ENCODE data around the gene SLC29A3.

Gene SLC29A3

DNA sequence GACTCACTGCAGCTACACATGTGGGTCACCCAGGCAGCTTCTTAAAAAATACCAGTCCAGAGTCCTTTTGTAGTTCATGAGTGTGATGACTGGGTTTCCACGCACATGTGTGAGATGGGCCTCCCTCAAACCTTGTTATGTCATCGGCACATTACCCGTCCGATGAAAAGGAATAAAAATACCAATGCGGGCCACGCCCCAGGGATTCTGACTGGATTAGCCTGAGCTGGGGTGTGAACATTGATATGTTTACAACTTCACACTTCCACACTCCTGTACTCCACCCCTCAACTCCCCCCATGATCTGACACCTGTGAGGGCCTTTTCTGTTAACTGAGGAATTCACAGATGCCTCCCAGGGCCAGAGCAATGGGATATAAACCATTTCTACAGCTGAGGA is 6.2 kb downstream of the SLC29A3 start:
- DNase-seq, result no peak

DNA sequence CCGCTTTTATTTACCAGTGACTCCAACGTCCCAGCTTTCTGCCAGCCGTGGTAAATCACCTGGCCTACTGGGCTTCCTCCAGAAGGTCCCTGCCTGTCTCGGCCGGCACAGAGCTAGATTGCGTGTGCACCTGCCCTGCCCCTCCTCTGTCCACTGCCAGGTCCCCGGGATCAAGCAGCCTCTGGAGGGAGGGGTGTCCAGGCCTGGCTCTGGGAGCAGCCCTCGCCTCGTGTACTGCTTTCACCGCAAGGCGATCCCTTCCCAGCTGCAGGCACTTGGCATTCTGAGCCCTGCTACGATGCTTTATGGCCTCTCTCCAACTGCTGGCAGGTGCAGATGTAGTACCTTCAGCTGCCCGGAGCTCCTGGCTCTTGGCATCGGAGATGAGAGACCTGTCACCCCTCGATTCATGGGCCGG is 7.4 kb downstream of the SLC29A3 start:
- no peak for DNase-seq

DNA sequence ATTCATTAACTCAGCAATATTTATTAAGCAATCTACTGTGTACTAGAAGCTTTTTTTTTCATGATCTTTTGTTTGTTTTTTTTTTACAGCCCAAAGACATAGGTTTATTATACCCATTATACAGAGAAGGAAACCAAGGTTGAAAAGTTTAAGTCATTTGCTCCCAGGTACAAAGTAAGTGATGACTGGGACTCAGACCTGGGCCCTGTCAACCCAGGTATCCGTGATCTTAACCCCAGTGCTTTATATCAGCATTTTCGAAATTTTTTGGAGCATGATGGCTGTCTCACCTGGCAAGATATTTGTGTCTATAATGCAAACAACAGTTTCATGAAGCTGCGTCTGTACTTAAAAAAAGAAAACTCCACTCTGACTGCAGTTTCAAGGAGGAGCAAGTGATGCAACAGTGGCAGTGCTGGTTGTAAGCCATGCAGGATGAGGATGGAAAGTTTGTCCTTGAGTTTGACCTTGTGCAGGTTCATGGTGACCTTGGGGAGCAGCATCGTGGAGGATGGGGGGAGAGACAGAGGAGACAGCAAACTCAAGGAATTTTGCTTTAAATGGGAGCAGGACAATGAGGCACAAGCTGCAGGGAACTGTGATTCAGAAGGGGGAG is 11.8 kb downstream of the SLC29A3 start:
- no peak for DNase-seq

GRCh38 chr10:71331736-71332135 is 12.7 kb downstream of the SLC29A3 start:
- DNase-seq, result no peak

DNA sequence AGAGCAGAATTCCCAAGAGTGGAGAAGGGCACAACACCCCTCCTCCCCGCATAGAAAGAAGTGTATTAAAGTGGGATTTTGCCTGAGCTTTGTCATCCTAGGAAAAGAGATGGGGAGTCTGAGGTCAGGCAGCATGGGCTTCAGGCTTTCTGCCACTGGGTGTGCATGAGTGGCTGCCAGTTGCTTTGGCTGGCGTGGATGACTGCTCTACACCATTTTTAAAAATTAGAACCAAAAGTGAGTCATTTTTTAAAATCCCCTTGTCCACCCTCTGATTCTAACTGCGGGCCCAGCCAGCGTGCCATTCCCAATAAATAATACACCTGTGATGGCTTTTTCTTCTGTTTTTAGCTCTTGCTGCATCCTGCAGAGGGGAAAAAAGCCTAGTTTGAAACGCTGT is 13.4 kb downstream of the SLC29A3 start:
- no peak for DNase-seq

- no peak for DNase-seq
These were observed 14.2 kb downstream of the SLC29A3 start for GRCh38 chr10:71333129-71333887.

DNA sequence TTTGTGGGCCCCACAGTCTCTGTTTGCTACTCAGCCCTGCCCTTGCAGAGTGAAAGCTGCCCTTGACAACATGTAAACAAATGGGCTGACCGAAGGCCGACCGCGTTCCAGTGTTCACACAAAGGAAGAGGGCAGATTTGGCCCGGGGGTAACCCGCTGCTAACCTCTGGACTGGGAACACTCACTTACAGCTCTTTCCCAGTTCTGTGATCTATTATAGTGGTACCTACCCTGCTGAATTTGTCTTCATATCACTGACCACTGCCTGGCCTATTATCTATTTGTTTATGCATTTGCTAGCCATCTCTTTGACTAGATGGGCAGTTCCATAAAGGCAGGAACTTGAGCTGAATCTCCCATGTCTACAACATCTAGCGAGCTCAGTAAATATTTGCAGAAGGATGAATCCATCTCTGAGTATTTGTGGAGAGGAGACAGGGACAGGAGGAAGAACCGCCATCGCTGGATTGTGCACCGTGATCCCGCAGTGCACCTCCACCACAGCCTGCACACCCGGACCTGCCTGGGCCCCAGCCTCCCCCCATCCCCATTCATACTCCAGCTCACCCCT is 15.2 kb downstream of the SLC29A3 start:
- no peak for DNase-seq

DNA sequence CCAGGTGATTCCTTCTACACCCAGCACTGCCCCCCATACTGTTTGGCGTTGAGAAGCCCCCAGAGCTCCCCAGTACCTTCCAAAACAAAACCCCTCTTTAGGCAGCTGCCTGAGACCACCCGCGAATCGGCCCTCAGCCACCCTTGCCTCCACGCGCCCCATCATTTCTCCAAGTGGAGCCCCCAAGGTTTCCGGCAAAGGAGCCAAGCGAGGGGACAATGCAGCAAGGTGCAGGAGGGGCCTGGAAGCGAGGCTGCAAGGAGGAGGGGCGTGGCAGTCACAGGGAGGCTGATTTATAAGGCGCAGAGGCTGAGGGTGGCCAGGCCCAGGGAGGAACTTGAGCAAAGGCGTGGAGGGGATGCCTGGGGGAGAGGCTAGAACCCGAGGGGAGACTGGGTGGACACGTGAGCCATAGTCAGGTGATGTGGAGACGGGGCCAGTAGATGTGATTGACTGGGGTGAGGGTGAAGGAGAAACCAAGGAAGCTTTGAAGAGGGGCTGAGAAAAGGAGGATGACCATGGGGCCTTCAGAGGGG is 16.2 kb downstream of the SLC29A3 start:
- no peak for DNase-seq

- no peak for DNase-seq
These were observed 17.6 kb downstream of the SLC29A3 start for GRCh38 chr10:71336632-71337031.

- DNase-seq, result no peak
These were observed 18.2 kb downstream of the SLC29A3 start for GRCh38 chr10:71337219-71337701.

DNA sequence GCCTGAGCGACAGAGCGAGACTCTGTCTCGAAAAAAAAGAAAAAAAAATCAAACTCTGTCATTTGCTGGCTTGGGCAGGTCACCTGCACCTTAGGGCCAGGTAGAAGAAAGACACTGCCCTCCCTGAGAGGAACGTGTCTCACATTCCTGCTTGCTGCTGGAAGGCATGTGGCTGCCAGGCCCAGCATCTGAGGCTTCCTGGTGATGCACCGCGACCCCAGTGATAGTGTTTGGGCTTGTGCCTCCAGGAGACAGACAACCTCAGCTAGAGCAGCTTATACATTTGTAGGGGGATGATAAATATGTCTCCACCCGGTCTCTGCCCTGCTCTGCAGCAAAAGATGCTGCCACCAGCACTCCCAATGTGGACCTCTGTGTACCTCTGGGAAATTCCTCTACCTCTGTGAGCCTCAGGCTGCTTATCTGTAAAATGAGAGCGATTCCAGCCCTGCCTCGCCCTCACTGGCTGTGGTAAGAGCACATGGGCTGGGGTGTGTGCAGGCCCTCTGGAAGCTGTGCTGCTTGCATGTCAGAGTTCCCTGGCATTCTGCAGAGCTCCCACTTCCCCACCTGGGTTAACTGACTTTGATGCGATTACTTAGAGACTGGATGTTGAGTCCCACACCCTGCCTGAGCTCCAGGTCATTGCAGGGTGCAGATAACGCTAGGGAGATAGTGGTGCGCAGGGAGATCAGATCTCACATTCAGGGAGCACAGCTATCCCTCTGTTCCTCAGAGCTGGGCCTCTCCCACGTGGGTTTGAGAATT is 19.9 kb downstream of the SLC29A3 start:
- DNase-seq, result no peak

DNA sequence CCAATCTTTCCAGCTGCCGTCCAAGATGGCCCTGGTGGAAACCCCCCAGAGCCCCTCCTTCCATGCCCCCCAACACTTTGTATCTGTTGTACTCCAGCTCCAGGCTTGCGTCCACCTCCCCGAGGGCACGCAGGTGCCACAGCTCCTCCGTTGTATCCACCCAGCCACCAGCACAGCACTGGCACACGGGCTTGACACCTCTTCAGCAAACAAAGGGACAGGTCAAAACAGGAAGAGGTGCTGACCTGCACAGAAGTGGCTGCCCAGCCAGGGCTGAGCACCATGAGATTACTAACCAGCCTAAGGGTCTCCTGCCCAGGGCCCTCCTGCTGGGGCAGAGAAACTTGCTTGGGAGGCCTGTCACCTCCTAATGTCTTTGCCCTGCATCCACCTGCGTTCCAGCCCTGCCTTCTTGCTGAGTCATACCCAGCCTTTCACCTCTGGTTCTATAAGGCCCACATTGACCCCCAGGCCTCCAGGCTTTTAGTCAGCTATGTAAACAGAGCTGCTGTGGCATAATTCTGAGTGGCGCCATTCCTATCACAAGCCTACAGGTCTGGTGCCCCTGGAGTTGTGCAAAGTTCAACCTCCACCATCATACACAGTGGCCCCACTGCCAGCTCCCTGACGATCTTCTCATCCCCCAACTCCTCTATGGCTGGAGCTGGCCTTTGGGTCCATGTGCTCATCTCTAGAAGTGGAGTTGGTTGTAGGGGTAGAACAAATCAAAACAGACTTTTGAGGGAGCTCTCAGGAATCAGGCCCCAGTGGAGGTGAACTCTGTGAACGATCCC is 20.9 kb downstream of the SLC29A3 start:
- no peak for DNase-seq

- DNase-seq, result no peak
These were observed 23.7 kb downstream of the SLC29A3 start for GRCh38 chr10:71342573-71343391.

GRCh38 chr10:71343392-71343773 is 24.3 kb downstream of the SLC29A3 start:
- no peak for DNase-seq

DNA sequence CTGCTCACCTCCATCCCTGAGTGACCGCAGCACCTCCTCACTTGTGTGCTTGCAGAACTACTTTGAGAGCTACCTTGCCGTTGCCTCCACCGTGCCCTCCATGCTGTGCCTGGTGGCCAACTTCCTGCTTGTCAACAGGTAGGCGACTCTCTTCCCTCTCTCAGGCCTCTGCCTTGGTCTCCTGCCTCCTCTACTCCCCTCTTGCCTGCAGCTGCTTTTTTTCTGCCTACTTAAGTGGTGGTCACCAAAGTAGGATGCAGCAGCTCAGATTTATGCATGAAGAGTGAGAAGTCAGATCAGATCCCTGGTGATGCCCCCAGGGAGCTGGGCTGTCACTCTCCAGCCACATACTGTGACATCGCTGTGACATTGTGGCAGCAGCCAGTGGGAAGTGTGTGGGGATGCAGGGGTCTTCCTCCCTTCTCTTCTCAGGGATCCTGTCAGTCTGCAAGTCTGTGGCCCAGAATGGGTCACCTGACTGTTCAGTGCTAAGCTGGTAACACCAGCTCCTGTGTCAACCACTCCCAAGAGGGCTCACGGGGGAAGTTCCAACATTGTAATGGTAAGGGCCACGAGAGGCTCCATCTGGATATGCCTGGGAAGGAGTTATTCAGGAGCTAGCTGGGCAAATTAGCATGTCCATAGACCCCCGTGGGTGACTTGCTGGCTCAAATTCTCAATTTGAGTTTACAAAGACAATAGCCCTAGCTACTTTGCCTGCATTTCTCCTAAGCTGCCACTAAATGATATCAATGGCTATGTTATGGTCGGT is 25.3 kb downstream of the SLC29A3 start:
- DNase-seq, result no peak

- DNase-seq, result no peak
These were observed 26.0 kb downstream of the SLC29A3 start for GRCh38 chr10:71344993-71345480.

DNA sequence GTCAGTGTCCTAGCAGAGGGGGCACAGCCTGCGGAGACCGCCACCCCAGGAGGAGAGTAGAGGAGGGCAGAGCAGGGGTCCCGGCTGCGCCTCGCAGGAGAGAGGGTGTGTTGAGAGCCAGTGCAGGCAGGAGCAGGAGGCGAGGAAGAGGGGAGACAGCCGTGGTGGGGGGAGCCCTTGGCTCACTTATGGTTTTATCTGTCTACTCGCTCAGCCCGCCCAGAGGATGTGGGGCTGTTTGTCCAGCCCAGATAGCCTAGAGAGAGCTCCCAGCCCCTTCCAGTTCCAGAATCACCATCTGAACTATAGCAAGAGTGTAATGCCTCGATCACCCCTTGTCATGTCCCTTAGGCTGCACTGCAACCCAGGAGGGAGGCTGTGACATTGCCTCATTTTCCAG is 26.6 kb downstream of the SLC29A3 start:
- DNase-seq, result no peak

- DNase-seq, result no peak
These were observed 27.7 kb downstream of the SLC29A3 start for GRCh38 chr10:71346731-71347130.

- no peak for DNase-seq
These were observed 28.7 kb downstream of the SLC29A3 start for GRCh38 chr10:71347587-71348395.
